ENCODE data around the gene IQCH. TPM values are rescaled to one million over a fixed set of nuclear protein-coding genes. Genes with fewer than 3 reads are reported as not detected.

IQCH gene
- total RNA-seq, 1 experiment from 2014 or later: 1.1 TPM

DNA sequence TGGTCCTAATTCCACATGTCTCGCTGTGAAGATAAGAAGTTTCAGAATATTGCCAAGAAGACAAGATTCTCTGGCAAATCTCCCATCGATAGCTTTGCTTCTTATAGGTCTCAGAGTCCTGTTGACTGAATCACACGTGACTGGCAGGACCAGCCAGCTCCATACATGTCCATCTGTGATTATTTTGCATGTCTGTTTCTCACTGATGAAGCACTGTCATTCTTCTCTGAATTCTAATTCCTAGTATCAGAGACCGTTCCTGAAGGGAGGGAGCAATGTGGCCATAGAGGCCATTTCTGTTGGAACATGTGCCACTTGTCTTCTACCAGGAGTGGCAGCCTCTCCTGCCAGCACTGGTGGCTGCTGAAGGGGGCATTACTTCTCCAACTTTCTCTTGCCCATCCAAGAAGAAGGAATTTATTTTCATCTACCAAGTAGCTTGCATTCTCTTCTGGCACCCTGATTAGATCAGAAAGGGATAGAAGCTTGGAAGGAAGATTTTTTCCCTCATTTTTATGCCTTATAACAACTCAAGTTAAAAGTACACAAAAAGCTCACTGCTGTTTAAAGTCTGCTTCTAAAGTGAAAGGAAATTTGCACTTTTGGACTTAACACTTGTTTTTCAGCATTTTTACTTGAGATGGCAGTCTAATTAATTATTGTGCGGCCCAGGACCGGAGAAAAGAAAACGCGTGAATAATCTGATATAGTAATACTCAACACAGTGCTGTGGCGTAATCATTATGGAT lies 115.8 kb downstream of the IQCH start:
- H4K20me1 ChIP-seq (ENCODE audit: control insufficient read depth, insufficient read depth, insufficient read length): no peaks in the 10 kb centered on the region
- no peak overlapping the region for H4K91ac ChIP-seq (ENCODE audit: insufficient read length, low read depth, low read length)
- Mint-ChIP-seq H3K9me3 (no peaks in the 10 kb centered on the region), H3K36me3 (ENCODE audit: insufficient read depth in 1 of 3, low read depth in 3 of 3) (no peaks in the 10 kb centered on the region), H3K27ac (no peak overlapping the region), H3K4me3 (no peak overlapping the region), H3K27me3 (ENCODE audit: low read depth) (no peaks in the 10 kb centered on the region; the same call in none of the 2 replicates), H3K4me1 (peaks cover 6 to 8% of the 10 kb centered on the region in 2 experiments)
- no peak overlapping the region for H4K5ac ChIP-seq (ENCODE audit: insufficient read length, low read depth, low read length)
- TF ChIP-seq, protein P1, sequence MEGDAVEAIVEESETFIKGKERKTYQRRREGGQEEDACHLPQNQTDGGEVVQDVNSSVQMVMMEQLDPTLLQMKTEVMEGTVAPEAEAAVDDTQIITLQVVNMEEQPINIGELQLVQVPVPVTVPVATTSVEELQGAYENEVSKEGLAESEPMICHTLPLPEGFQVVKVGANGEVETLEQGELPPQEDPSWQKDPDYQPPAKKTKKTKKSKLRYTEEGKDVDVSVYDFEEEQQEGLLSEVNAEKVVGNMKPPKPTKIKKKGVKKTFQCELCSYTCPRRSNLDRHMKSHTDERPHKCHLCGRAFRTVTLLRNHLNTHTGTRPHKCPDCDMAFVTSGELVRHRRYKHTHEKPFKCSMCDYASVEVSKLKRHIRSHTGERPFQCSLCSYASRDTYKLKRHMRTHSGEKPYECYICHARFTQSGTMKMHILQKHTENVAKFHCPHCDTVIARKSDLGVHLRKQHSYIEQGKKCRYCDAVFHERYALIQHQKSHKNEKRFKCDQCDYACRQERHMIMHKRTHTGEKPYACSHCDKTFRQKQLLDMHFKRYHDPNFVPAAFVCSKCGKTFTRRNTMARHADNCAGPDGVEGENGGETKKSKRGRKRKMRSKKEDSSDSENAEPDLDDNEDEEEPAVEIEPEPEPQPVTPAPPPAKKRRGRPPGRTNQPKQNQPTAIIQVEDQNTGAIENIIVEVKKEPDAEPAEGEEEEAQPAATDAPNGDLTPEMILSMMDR (conservative IDR thresholded peaks at IDR 0.05): no peak
- H2BK12ac ChIP-seq (ENCODE audit: insufficient read length, low read depth, low read length): no peak overlapping the region
- H3K4me1 ChIP-seq (ENCODE audit: insufficient read depth, low read length): peaks cover 3% of the 10 kb centered on the region; the same call in 1 of the 2 replicates
- no peaks in the 10 kb centered on the region for H3K27me3 ChIP-seq (ENCODE audit: insufficient read depth, low read length)
- H3K23ac ChIP-seq (ENCODE audit: insufficient read length, low read depth, low read length): no peak overlapping the region
- no peak overlapping the region for H3K4ac ChIP-seq (ENCODE audit: low read depth, low read length)
- no peak overlapping the region for H2BK20ac ChIP-seq (ENCODE audit: low read depth, low read length, poor library complexity, severe bottlenecking)
- no peak overlapping the region for H2AFZ ChIP-seq (ENCODE audit: low read length)
- no peaks in the 10 kb centered on the region for H3K79me1 ChIP-seq (ENCODE audit: insufficient read depth, low read depth, low read length, poor library complexity, severe bottlenecking)
- no peaks in the 10 kb centered on the region for H3K79me2 ChIP-seq (ENCODE audit: insufficient read depth, low read length)
- H3K56ac ChIP-seq (ENCODE audit: insufficient read length, low read depth, low read length): no peak overlapping the region
- no peak overlapping the region for H2AK5ac ChIP-seq (ENCODE audit: insufficient read length, low read length)
- H3K27ac ChIP-seq (ENCODE audit: insufficient read length, low read depth, low read length): no peak overlapping the region
- no peaks in the 10 kb centered on the region for H3K9me3 ChIP-seq (ENCODE audit: control insufficient read depth, low read depth, low read length)
- no peak overlapping the region for H3K18ac ChIP-seq (ENCODE audit: insufficient read length, low read depth, low read length)
- no peak overlapping the region for H2BK5ac ChIP-seq (ENCODE audit: insufficient read length, low read length)
- DNase-seq: no peak
- no peak overlapping the region for H4K8ac ChIP-seq (replicated peaks; ENCODE audit: insufficient read length, low read depth, low read length)
- no peak overlapping the region for H2BK15ac ChIP-seq (ENCODE audit: low read depth, low read length)
- H3K23me2 ChIP-seq (ENCODE audit: insufficient read length, low read depth, low read length, poor library complexity, severe bottlenecking): no peaks in the 10 kb centered on the region
- no peak overlapping the region for H3K9ac ChIP-seq (ENCODE audit: extremely low read depth, insufficient read length, low read length)
- no peak overlapping the region for H3T11ph ChIP-seq (ENCODE audit: low read length)
- no peak overlapping the region for H3K4me2 ChIP-seq (ENCODE audit: insufficient read depth, insufficient read length, low read length)
- H2BK120ac ChIP-seq (ENCODE audit: low read depth, low read length, poor library complexity, severe bottlenecking): no peak overlapping the region
- no peak overlapping the region for H3K14ac ChIP-seq (ENCODE audit: insufficient read depth, low read length)
- WGBS (ENCODE audit: extremely low coverage, insufficient read length, low lambda C conversion rate): no CpG with 5 or more reads among the region's 9 CpGs

Measured in H9 (cell line).